GM21723 (cell line): ENCODE data around the gene TRAF2.

Source experiments
- ATAC-seq: cut with Tn5 transposase; IDR thresholded peaks from one replicate; pipeline ENCODE4 v1.9.1; 2021; ENCODE audit warnings: mild to moderate bottlenecking, moderate library complexity; ENCODE audit not compliant: unreplicated experiment

TRAF2 gene

GRCh38 chr9:136946228-136947027, 60.1 kb downstream of the TRAF2 start:
- ATAC-seq: no peak

DNA sequence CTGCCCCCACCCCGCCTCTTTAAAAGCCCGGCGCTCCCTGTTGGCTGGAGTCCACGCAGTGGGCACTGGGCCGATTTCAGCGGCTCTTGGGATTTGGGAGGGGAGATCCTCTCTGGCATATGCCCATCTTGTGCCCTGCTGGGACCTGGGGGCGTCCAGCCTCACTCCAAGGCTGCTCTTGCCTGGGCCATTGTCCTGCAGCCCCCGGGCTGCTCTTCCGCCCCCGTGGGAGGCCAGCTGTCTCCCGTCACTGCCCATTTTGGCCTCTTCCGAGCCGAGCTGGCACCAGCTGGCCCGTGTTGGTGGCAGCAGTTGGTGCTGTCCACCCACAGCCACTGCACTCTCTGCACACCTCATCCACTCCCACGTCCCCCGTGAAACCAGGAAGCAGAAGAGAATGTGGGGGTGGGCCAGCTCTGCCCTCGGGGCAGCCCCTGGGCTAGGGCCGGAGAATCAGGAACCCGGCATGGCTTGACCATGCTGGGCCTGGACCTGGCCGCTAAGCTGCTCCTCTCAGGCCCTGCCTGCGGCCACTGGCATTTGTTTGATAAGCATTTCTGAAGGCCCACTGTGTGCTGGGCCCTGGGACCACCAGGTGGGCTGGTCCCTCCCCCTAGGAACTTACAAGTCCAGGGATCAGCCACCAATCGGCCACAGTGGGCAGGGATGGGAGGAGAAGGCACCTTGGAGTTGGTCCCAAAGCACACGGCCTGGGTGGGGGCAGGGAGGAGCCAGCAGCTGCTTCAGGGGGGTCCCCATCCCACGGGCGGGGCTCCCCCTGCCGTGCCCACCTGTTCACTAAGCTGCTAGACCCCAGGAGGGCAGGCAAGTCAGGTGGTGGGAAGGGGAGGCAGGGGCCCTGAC, 60.9 kb downstream of the TRAF2 start:
- ATAC-seq: no peak

GRCh38 chr9:136947955-136948510, 61.7 kb downstream of the TRAF2 start:
- no peak for ATAC-seq

- ATAC-seq: no peak
Measured at GRCh38 chr9:136949239-136949816, 63.0 kb downstream of the TRAF2 start.

- peak; percentile 67 for ATAC-seq
Measured at GRCh38 chr9:136949817-136950655, 63.7 kb downstream of the TRAF2 start.

- ATAC-seq: no peak
Measured at GRCh38 chr9:136950656-136951276, 64.5 kb downstream of the TRAF2 start.

DNA sequence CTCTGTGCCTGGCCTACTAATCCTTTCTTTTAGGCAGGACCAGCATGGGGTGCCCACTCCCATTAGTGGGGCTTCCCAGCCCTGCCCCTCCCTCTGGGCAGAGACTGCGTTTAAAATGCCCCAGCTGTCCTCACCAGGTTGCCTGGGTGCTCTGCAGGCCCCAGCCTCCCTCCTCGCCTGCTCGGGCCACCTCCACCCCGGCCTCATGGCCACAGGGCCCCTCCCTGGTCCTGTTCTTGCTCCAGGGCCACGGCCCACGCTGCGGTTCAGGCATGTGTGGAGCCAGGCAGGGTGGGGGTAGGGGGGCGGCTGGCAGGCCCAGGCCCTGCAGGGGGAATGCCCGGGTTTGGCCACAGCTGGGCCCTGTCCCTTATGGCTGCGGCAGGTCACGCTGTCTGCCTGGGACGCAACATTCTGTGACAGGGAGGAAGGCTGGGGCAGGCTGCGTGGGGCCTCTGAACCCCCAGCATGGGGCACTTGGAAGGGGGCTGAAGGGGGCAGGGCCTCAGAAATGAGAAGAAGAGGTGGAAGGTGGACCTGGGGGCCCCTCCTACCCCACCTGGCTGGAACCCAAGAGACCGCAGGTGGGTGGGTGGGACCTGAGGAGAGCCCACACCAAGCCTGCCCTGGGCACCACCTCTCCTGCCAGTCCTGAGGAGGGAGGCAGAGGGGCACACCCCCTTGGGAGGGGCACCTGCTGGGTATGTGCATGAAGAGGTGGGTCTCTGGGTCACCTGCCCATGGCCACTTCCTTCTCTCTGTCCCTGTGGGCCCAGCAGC, 65.4 kb downstream of the TRAF2 start, which contains the start of gene LCN12:
TSS of gene LCN12 (plus strand) at position 733 of the 780 bp plus-strand sequence. CDS start 55 bp downstream, outside the sequence.
- ATAC-seq: no peak

GRCh38 chr9:136952321-136952850, 66.1 kb downstream of the TRAF2 start:
- ATAC-seq: no peak

DNA sequence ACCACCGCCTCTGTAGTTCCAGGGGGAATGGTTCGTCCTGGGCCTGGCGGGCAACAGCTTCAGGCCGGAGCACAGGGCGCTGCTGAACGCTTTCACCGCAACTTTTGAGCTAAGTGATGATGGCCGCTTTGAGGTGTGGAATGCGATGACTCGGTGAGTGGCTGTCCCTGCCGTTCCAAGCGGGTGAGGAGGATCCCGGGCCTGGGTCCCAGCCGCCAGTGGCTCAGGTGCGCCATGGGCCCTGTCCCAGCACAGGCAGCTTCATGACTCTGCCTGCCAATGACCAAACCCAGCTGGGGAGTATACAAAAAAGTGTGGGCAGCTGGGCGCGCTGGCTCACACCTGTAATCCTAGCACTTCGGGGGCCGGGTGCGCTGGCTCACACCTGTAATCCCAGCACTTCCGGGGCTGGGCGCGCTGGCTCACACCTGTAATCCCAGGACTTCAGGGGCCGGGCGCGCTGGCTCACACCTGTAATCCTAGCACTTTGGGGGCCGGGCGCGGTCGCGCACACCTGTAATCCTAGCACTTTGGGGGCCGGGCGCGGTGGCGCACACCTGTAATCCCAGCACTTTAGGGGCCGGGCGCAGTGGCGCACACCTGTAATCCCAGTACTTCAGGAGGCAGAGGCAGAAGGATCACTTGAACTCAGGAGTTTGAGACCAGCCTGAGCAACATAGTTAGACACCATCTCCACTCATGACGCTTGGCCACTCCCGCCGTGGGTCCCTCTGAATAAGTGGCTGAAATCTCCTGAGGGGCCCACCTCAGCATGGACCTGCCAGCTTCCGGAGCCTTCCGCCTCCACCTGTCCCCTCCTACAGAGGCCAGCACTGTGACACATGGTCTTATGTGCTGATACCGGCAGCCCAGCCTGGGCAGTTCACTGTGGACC, 66.8 kb downstream of the TRAF2 start:
- no peak for ATAC-seq

DNA sequence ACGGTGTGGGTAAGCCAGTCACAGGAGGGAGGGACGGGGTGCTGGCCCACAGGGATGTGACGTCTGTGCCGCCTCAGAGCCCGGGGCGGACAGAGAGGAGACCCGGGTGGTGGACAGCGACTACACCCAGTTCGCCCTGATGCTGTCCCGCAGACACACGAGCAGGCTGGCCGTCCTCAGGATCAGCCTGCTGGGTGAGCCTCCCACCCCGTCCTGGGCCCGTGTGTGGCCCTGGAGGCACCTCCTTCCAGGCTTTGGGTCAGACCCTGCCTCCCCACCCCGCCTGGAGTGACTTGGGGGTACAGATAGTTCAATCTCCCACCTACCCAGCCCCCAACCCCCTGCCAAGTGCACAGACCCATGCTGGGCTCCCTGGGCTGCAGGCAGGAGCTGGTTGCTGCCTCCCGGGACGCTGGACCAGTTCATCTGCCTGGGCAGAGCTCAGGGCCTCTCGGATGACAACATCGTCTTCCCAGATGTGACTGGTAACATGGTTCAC, 67.5 kb downstream of the TRAF2 start:
- no peak for ATAC-seq

DNA sequence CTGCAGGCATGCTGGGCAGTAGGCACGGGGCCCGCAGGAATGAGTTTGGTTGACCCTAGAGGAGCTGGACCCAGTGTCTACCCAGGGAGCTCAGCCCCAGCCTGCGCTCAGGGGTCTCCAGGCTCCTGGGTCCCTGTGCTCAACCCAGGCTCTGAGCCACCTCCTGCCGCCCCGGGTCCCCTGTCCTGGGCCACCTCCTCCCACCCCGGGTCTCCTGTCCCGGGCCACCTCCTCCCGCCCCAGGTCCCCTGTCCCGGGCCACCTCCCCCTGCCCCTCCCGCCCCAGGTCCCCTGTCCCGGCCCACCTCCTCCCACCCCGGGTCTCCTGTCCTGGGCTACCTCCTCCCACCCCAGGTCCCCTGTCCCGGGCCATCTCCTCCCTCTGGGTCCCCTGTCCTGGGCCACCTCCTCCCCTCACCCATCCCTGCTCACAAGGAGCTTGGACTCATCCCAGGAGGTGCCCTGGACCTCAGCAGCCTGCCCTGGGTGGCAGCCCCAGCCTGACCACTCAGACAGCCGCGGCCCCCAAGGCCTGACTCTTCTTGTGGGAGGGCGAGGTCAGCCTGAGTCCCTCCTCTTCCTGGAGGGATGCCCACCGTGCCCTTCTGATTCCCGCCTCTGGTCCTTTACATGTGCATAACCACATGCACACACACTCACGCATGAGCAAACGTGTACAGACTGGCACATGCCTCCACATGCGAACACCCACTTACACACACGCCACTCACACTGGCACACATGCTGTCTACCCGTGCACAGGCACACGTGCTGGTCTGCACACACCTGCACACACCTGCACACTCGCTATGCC, 68.2 kb downstream of the TRAF2 start:
- no peak for ATAC-seq

DNA sequence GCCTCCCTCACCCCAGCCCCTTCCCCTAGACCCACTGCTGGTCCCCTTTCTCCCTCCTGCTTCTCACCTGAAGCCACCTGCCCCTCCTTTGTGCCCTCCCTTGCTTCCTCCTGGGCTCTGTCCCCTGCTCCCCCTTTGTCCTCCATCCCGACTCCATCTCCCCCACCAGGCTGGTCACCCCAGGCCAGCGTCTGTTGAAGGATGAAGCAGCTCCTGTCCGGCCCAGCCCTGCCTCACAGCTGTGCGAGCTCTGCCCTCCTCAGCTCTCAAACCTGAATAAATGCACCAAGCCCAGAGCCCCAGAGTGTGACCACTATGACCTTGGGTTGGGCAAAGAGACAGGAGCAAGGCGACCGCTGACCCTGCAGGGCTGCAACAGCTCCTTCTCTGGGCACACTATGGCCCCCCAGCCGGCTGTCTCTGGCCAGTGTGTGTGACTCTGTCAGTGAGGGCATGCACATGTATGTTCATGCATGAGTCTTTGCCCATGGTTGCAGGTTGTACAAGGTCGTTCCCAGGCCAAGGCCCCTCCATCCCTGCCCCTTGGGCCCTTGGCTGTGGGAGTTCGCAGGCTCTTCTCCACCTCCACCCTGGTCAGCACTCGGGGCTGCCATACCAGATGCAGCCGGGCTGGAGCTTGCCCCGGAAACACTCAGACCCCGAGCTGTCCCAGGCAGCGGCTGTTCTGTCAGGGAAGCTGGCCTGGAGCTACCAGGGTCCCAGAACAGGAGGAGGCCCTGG, 69.1 kb downstream of the TRAF2 start:
- no peak for ATAC-seq

DNA sequence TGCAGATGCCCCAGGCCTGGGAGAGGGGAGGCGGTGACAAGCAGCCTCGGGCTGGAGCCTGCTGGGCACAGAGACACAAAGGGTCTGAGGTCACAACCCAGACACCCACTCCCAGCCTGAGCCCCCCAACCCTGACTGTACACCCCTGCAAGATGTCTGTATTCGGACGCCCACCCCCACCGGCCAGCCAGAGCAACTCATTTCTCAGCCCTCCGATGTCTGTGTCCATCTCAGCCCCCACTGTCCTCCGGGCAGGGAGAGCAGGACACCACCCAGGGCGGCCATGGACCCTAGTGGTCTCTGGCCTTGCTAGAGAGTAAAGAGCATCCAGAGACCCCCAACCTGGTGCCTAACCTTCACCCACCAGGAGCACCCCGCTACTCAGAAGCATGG, 69.6 kb downstream of the TRAF2 start:
- ATAC-seq: no peak

DNA sequence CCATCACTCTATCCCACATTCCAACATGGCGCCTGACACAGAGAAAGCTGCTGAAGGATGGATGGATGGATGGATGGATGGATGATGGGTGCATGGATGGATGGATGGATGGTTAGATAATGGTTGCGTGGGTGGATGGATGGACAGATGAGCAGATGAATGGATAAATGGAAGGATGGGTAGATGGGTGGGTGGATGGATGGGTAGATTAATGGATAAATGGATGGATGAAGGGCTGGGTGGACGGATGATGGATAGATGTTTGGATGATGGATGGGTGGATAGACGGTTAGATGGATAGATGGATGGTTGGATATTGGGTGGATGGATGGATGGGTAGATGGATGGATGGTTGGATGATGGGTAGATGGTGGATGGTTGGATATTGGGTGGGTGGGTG, 70.3 kb downstream of the TRAF2 start:
- no peak for ATAC-seq

DNA sequence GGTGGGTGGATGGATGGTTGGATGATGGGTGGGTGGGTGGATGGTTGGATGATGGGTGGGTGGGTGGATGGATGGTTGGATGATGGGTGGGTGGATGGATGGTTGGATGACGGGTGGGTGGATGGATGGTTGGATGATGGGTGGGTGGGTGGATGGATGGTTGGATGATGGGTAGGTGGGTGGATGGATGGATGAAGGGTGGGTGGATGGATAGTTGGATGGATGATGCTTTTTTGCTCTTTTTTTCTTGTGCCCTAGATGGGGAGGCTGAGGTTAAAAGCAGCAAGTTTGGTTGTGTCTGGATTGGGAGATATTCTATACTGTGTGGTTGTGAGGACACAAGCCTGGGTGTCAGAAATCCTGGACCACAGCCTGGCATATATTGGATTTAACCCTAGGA, 71.1 kb downstream of the TRAF2 start:
- ATAC-seq: no peak

- ATAC-seq: no peak
Measured at GRCh38 chr9:136957901-136958300, 71.6 kb downstream of the TRAF2 start.
